BLaER1 treated with 17β-estradiol and CSF1 and Interleukin-3, amounts not matched to agents 10 nM and 100 nM (cell line): ENCODE measurements around the gene DUSP15.

ENCODE experiments used
- H3K27ac ChIP-seq, 11 experiments: shearing (Covaris generic); formaldehyde crosslinking; 2 replicates each; pipeline ENCODE4 v1.8.1; 2022
- H3K27me3 ChIP-seq, 11 experiments: shearing (Covaris generic); formaldehyde crosslinking; 2 replicates each; pipeline ENCODE4 v1.8.1; 2022
- H3K36me3 ChIP-seq, 11 experiments: shearing (Covaris generic); formaldehyde crosslinking; 2 replicates each; pipeline ENCODE4 v1.8.1; 2022
- H3K4me1 ChIP-seq, 10 experiments: shearing (Covaris generic); formaldehyde crosslinking; 2 replicates each; pipeline ENCODE4 v1.8.1; 2022
- H3K4me2 ChIP-seq, 11 experiments: shearing (Covaris generic); formaldehyde crosslinking; 2 replicates each; pipeline ENCODE4 v1.8.1; 2022
- H3K4me3 ChIP-seq, 10 experiments: shearing (Covaris generic); formaldehyde crosslinking; 2 replicates each; pipeline ENCODE4 v1.8.1; 2022
- H3K9ac ChIP-seq, 11 experiments: shearing (Covaris generic); formaldehyde crosslinking; 2 replicates each; pipeline ENCODE4 v1.8.1; 2022
- H3K9me3 ChIP-seq, 11 experiments: shearing (Covaris generic); formaldehyde crosslinking; replicated peaks in 1 of 11; 2 replicates each; pipeline ENCODE4 v1.8.1; 2022
- H4K20me1 ChIP-seq, 11 experiments: shearing (Covaris generic); formaldehyde crosslinking; 2 replicates each; pipeline ENCODE4 v1.8.1; 2022
- Cebpa-rat ChIP-seq, 11 experiments: shearing (Covaris generic); IDR thresholded peaks; 2 replicates each; pipeline ENCODE4 v1.8.1; 2022

Gene DUSP15

DNA sequence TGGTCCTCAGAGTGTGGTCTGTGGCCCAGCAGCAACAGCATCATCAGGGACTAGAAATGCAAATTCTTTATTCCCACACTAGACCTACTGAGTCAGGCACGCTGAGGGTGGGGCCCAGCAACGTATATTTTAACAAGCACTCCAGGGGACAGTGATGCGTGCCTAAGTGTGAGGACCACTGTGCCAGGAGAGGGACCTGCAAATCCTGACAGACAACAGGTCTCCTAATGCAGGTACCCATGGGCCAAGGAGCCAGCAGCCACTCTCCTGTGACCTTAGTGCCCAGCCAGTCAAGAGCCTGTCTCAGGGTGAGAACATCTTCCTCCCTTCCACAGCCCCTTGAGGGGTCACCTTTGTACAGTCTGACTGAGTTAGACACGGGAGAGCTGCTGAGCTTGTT is 59.1 kb downstream of the DUSP15 start:
- peaks cover 0 to 8% (median 0%) of the 10 kb centered on the region in 11 experiments; a peak in 1 of 22 replicates for H4K20me1 ChIP-seq
- TF ChIP-seq Cebpa-rat (IDR thresholded peaks at IDR 0.05): no peak
- H3K36me3 ChIP-seq: peaks cover 0 to 28% (median 14%) of the 10 kb centered on the region in 11 experiments; a peak in 13 of 22 replicates
- H3K4me2 ChIP-seq: peak overlapping the region in 9 of 11 experiments; percentile 2 to 74 (median 56); a peak in 14 of 22 replicates
- H3K4me3 ChIP-seq: no peak overlapping the region
- H3K27me3 ChIP-seq: no peaks in the 10 kb centered on the region
- no peak overlapping the region for H3K27ac ChIP-seq
- no peaks in the 10 kb centered on the region for H3K9me3 ChIP-seq
- H3K9ac ChIP-seq: no peak overlapping the region; a peak in 1 of 22 replicates
- peaks cover 25 to 54% (median 39%) of the 10 kb centered on the region in 10 experiments for H3K4me1 ChIP-seq
